Skeletal muscle cell (primary cell): ENCODE data around the gene OPN3.

Source experiments
- DNase-seq: peaks from one replicate; pipeline ENCODE4 v3.0.0-alpha.2; 2010; ENCODE audit warnings: low read depth
- H3K4me3 ChIP-seq: 2 replicates; pipeline ENCODE4 v1.5.1; 2011; ENCODE audit warnings: low read depth, mild to moderate bottlenecking, control low read depth, low read length, moderate library complexity

Gene OPN3

GRCh38 chr1:241647658-241648057, 7.5 kb upstream of the OPN3 start:
- no peak overlapping the region for H3K4me3 ChIP-seq
- DNase-seq, result no peak

GRCh38 chr1:241646201-241646600, 6.0 kb upstream of the OPN3 start:
- DNase-seq, result no peak

GRCh38 chr1:241645199-241645598, 5.0 kb upstream of the OPN3 start:
- no peak for DNase-seq
- no peak overlapping the region for H3K4me3 ChIP-seq

More at GRCh38 chr1:241646201-241646600, 6.0 kb upstream of the OPN3 start:
- no peak overlapping the region for H3K4me3 ChIP-seq

- no peak overlapping the region for H3K4me3 ChIP-seq
- DNase-seq, result no peak
These were observed 4.1 kb upstream of the OPN3 start for GRCh38 chr1:241644259-241644658.

- no peak overlapping the region for H3K4me3 ChIP-seq
- no peak for DNase-seq
These were observed 2.4 kb upstream of the OPN3 start for GRCh38 chr1:241642593-241642944.

- no peak for DNase-seq
- H3K4me3 ChIP-seq, result no peak overlapping the region
These were observed 1.8 kb upstream of the OPN3 start for GRCh38 chr1:241641773-241642592.

GRCh38 chr1:241640867-241641622, 876 bp upstream of the OPN3 start:
- H3K4me3 ChIP-seq, result no peak overlapping the region
- DNase-seq, result no peak

GRCh38 chr1:241639623-241640148, 483 bp downstream of the OPN3 start:
- DNase-seq, result no peak
- peak overlapping the region; percentile 97 for H3K4me3 ChIP-seq

GRCh38 chr1:241638909-241639622, 1.1 kb downstream of the OPN3 start:
- H3K4me3 ChIP-seq, result peak overlapping the region; percentile 97
- DNase-seq, result no peak

- DNase-seq, result no peak
These were observed 2.0 kb downstream of the OPN3 start for GRCh38 chr1:241638099-241638682.

GRCh38 chr1:241637604-241638003, 2.6 kb downstream of the OPN3 start:
- no peak for DNase-seq
- peak overlapping the region; percentile 97 for H3K4me3 ChIP-seq

More at GRCh38 chr1:241638099-241638682, 2.0 kb downstream of the OPN3 start:
- H3K4me3 ChIP-seq, result peak overlapping the region; percentile 97

- DNase-seq, result no peak
- H3K4me3 ChIP-seq, result peak overlapping the region; percentile 97
These were observed 3.1 kb downstream of the OPN3 start for GRCh38 chr1:241637046-241637590.

- no peak for DNase-seq
- no peak overlapping the region for H3K4me3 ChIP-seq
These were observed 3.9 kb downstream of the OPN3 start for GRCh38 chr1:241636291-241636690.

- no peak for DNase-seq
- H3K4me3 ChIP-seq, result no peak overlapping the region
These were observed 4.5 kb downstream of the OPN3 start for GRCh38 chr1:241635556-241636152.

GRCh38 chr1:241632987-241633386, 7.2 kb downstream of the OPN3 start:
- no peak overlapping the region for H3K4me3 ChIP-seq
- no peak for DNase-seq

- no peak overlapping the region for H3K4me3 ChIP-seq
- DNase-seq, result no peak
These were observed 8.5 kb downstream of the OPN3 start for GRCh38 chr1:241631674-241632073.

- no peak for DNase-seq
- no peak overlapping the region for H3K4me3 ChIP-seq
These were observed 9.3 kb downstream of the OPN3 start for GRCh38 chr1:241630899-241631298.

- no peak overlapping the region for H3K4me3 ChIP-seq
- no peak for DNase-seq
These were observed 9.7 kb downstream of the OPN3 start for GRCh38 chr1:241630476-241630875.

GRCh38 chr1:241630005-241630404, 10.2 kb downstream of the OPN3 start:
- no peak for DNase-seq
- H3K4me3 ChIP-seq, result no peak overlapping the region
